LNCaP clone FGC (cell line): ENCODE measurements around the gene EDIL3.

Experiments
- DNase-seq: peaks from one replicate; pipeline ENCODE4 v3.0.0-alpha.2; 2011; ENCODE audit warnings: low read depth
- H3K4me3 ChIP-seq: 2 replicates; pipeline ENCODE4 v1.5.1; 2011; ENCODE audit warnings: mild to moderate bottlenecking, low read depth, low read length, control low read depth
- TF ChIP-seq, protein P1 (sequence below): IDR thresholded peaks from 2 replicates; pipeline ENCODE4 v1.5.1; 2012; ENCODE audit warnings: mild to moderate bottlenecking; ENCODE audit not compliant: control insufficient read depth, insufficient read depth; ENCODE audit errors: extremely low read depth

Gene EDIL3

DNA sequence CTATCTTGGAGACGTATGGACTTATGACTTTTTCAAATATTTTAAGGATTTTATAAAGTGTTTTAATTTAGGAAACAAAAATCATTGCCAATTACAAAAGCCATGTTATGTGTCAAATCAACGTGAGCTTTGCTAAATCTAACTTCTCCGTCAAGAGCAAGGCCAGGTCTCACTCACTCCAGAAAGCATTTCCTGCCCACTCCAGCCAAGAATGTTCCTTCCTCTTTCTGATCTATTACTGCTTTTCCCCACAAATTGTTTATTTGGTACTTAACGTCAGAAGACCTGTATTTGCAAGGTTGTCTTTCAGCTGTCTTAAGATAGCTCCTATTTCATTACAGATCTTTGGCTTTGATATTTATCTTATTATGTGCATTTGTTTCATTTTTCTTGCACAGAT lies 470.5 kb downstream of the EDIL3 start:
- no peak overlapping the region for H3K4me3 ChIP-seq
- DNase-seq = no peak
- TF ChIP-seq, protein P1, sequence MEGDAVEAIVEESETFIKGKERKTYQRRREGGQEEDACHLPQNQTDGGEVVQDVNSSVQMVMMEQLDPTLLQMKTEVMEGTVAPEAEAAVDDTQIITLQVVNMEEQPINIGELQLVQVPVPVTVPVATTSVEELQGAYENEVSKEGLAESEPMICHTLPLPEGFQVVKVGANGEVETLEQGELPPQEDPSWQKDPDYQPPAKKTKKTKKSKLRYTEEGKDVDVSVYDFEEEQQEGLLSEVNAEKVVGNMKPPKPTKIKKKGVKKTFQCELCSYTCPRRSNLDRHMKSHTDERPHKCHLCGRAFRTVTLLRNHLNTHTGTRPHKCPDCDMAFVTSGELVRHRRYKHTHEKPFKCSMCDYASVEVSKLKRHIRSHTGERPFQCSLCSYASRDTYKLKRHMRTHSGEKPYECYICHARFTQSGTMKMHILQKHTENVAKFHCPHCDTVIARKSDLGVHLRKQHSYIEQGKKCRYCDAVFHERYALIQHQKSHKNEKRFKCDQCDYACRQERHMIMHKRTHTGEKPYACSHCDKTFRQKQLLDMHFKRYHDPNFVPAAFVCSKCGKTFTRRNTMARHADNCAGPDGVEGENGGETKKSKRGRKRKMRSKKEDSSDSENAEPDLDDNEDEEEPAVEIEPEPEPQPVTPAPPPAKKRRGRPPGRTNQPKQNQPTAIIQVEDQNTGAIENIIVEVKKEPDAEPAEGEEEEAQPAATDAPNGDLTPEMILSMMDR = no peak

DNA sequence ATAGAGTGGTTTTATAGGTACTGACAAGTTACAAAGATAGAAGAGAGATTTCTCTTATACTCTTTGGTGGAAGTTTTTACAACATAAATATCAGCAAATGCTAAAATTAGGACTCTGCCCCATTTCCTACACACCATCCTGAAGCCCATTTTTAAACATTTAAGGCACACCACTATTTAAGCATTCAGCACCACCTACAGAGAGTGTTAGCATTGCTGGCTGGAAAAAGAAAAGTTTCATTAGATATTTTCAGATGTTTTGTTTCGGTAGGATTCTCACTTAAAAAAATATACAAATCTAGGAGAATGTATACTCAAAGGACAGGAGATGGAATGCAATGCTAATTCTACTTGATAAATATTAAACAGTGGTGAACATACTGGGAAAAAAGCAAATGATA lies 471.1 kb downstream of the EDIL3 start:
- TF ChIP-seq, protein P1 = no peak
- no peak for DNase-seq
- H3K4me3 ChIP-seq = no peak overlapping the region

DNA sequence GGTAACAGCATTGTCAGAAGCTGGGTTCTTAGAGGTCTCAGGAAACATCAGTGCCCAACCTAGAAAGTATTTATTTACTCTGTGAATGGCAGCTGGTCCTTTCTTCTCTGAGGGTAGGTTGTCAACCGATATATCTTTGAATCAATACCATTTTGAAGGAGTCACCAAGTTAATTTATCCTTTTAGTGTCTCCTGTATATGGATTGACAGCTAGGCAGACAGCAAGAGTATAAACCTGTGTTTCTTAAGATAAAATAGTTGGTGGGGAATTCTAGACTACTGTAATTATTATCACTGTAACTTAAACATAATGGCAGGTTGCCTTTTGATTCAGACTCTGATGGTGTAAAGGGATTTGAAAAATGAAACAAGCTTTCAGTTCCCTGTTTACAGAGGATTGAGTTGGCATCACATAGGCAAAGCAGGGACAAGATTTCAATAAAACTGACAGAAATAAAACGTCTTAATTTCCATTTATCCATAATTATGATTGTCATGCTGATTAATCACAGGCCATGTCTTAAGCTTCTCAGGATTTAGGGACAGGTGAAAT lies 473.2 kb downstream of the EDIL3 start:
- DNase-seq = no peak
- TF ChIP-seq, protein P1 = no peak
- no peak overlapping the region for H3K4me3 ChIP-seq

GRCh38 chr5:83900306-83900705 lies 484.4 kb downstream of the EDIL3 start:
- TF ChIP-seq, protein P1 = no peak
- H3K4me3 ChIP-seq = no peak overlapping the region
- DNase-seq = no peak

DNA sequence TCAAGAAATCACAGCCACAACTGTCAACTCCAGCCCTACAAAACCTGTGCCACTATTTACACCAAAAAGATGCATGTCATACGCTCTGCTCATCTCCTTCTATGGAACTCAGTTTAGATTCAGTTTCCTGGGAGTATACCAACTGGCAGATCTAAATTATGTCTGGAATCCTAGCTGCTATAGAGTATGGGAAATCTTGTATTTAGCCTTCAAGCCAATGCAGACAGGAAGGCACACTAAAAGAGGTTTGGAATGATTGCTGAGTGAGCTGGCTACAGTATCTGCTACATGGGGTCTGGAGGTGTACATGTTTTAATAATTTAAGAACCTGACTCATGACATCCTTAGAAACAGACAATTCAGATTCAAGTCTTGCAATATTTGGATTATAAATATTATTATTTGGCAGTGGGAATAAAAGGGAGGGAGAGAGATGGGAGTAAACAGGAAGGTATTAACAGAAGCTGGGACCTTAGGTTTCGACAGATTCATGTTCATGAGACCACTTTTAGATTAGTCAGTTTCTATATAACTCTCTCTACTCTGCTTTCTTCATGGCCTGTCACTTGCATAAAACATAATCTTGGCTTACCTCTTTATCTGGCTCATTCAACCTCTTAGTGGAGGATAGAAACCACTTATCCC lies 485.2 kb downstream of the EDIL3 start:
- no peak for DNase-seq
- no peak overlapping the region for H3K4me3 ChIP-seq
- TF ChIP-seq, protein P1 = no peak

DNA sequence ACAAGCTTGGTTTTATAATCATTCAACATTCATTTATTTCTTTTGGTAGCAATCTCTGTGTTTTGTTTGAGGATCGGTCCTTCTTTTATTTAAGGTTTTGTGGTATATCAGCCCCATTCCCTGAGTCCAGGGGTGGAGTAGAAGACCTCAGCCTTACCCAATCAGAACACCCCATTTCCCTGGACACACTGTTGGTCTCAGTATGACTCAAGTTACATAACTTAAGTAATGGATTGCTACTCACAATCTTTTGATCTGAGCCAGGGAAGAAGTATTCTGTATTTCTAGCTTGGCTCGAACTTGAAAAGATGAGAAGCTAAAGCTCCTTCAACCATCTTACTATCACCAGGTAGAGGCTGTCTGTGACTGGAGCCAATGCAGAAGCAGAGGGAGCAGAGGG lies 488.8 kb downstream of the EDIL3 start:
- DNase-seq = no peak
- H3K4me3 ChIP-seq = no peak overlapping the region
- TF ChIP-seq, protein P1 = no peak

GRCh38 chr5:83891261-83891660 lies 493.4 kb downstream of the EDIL3 start:
- no peak overlapping the region for H3K4me3 ChIP-seq
- DNase-seq = no peak
- TF ChIP-seq, protein P1 = no peak
